ENCODE results near the gene CALN1. TPM values are rescaled to one million over a fixed set of nuclear protein-coding genes. Genes with fewer than 3 reads are reported as not detected.

CALN1 gene
- total and polyA plus RNA-seq, 9 of the 15 experiments (the other 6 are each of a cell fraction or from before 2014, with no cell fraction given) = 1.4 to 7.5 (median 3.3) TPM

- no peak for TF ChIP-seq ZNF75A (CRISPR knock-in tag; IDR thresholded peaks at IDR 0.05)
These were observed 441.4 kb downstream of the CALN1 start (continued) for GRCh38 chr7:71970725-71971124.

GRCh38 chr7:71962636-71963035, 449.5 kb downstream of the CALN1 start:
- Histone ChIP-seq H3K4me1 (replicated peaks in 1 of 2; ENCODE audit: control insufficient read depth in 2 of 2, insufficient read depth in 2 of 2, low read length in 2 of 2) (no peaks in the 10 kb centered on the region), H4K20me1 (replicated peaks; ENCODE audit: control insufficient read depth, insufficient read depth, low read length) (no peaks in the 10 kb centered on the region), H3K4me2 (ENCODE audit: insufficient read depth, low read length) (no peak overlapping the region), H3K36me3 (ENCODE audit: control insufficient read depth, insufficient read depth, low read length) (no peaks in the 10 kb centered on the region), H3K9ac (ENCODE audit: insufficient read depth in 1 of 2, low read depth in 2 of 2, low read length in 2 of 2) (no peak overlapping the region), H3K9me3 (replicated peaks; ENCODE audit: control insufficient read depth, insufficient read depth, low read depth, low read length) (no peaks in the 10 kb centered on the region), H3K27me3 (ENCODE audit: control insufficient read depth in 2 of 2, insufficient read depth in 2 of 2, low read length in 2 of 2) (peaks cover 0 to 5% of the 10 kb centered on the region in 2 experiments; a peak in 2 of 5 replicates), H2AFZ (ENCODE audit: low read depth, low read length) (no peak overlapping the region), H3K79me2 (ENCODE audit: control insufficient read depth, insufficient read depth, low read length) (no peaks in the 10 kb centered on the region), H3K4me3 (no peak overlapping the region), H3K27ac (ENCODE audit: extremely low read depth, low read depth, low read length) (no peak overlapping the region), H3K9me1 (ENCODE audit: control insufficient read depth, insufficient read depth, low read length) (no peaks in the 10 kb centered on the region)
- ChIA-PET POLR2A (no interaction called here), CTCF (ENCODE audit: low intra/inter-chr PET ratio) (no interaction called here)
- DNase-seq (ENCODE audit: extremely low read depth in 1 of 4, low spot score in 3 of 4) = no peak
- no peak for FAIRE-seq
- TF ChIP-seq PHF21A (IDR thresholded peaks at IDR 0.05; ENCODE audit: borderline replicate concordance, low read depth) = no peak
- TF ChIP-seq ZNF217 (CRISPR knock-in tag; IDR thresholded peaks at IDR 0.05) = no peak
- TF ChIP-seq ZNF699 (CRISPR knock-in tag; IDR thresholded peaks at IDR 0.05; ENCODE audit: insufficient replicate concordance) = no peak
- BruUV-seq (replicated peaks) = no TSS peak
- intact Hi-C loops (cut with micrococcal nuclease) = no loop called here
- 0% methylated on average over 3 of the region's 3 CpGs for WGBS (ENCODE audit: insufficient coverage, low coverage, missing lambda C conversion rate)
- in situ Hi-C loops (cut with MboI) = no loop called here
- no peak for ATAC-seq

GRCh38 chr7:71961283-71961682, 450.9 kb downstream of the CALN1 start:
- ChIA-PET CTCF (ENCODE audit: low intra/inter-chr PET ratio) (no interaction called here), POLR2A (no interaction called here)
- Histone ChIP-seq H3K9me1 (ENCODE audit: control insufficient read depth, insufficient read depth, low read length) (no peaks in the 10 kb centered on the region), H3K9me3 (replicated peaks; ENCODE audit: control insufficient read depth, insufficient read depth, low read depth, low read length) (no peaks in the 10 kb centered on the region), H3K27me3 (ENCODE audit: control insufficient read depth in 2 of 2, insufficient read depth in 2 of 2, low read length in 2 of 2) (peaks cover 0 to 5% of the 10 kb centered on the region in 2 experiments; a peak in 2 of 5 replicates), H3K9ac (ENCODE audit: insufficient read depth in 1 of 2, low read depth in 2 of 2, low read length in 2 of 2) (no peak overlapping the region), H3K27ac (ENCODE audit: extremely low read depth, low read depth, low read length) (no peak overlapping the region), H3K4me2 (ENCODE audit: insufficient read depth, low read length) (no peak overlapping the region), H2AFZ (ENCODE audit: low read depth, low read length) (no peak overlapping the region), H3K36me3 (ENCODE audit: control insufficient read depth, insufficient read depth, low read length) (no peaks in the 10 kb centered on the region), H3K79me2 (ENCODE audit: control insufficient read depth, insufficient read depth, low read length) (no peaks in the 10 kb centered on the region), H3K4me3 (no peak overlapping the region), H4K20me1 (replicated peaks; ENCODE audit: control insufficient read depth, insufficient read depth, low read length) (no peaks in the 10 kb centered on the region), H3K4me1 (replicated peaks in 1 of 2; ENCODE audit: control insufficient read depth in 2 of 2, insufficient read depth in 2 of 2, low read length in 2 of 2) (no peaks in the 10 kb centered on the region)
- intact Hi-C loops (cut with micrococcal nuclease) = no loop called here
- 3% methylated on average over 4 of the region's 4 CpGs for WGBS (ENCODE audit: insufficient coverage, low coverage, missing lambda C conversion rate)
- ATAC-seq (no peak), FAIRE-seq (no peak), DNase-seq (ENCODE audit: extremely low read depth in 1 of 4, low spot score in 3 of 4) (no peak)
- no TSS peak for BruUV-seq (replicated peaks)
- in situ Hi-C loops (cut with MboI) = no loop called here
- no peak for TF ChIP-seq HLTF (IDR thresholded peaks at IDR 0.05)
- TF ChIP-seq RAD21 (CRISPR knock-in tag; conservative IDR thresholded peaks at IDR 0.05 in 1 of 2, IDR thresholded peaks at IDR 0.05 in 1 of 2) = no peak
- no peak for TF ChIP-seq ZNF311 (CRISPR knock-in tag; IDR thresholded peaks at IDR 0.05)
- TF ChIP-seq ZBTB43 (CRISPR knock-in tag; IDR thresholded peaks at IDR 0.05) = no peak
- no peak for TF ChIP-seq NELFE (IDR thresholded peaks at IDR 0.05; ENCODE audit: insufficient read depth, insufficient read length)
- TF ChIP-seq NFRKB (IDR thresholded peaks at IDR 0.05; ENCODE audit: low read depth) = no peak
- no peak for TF ChIP-seq RBM14 (IDR thresholded peaks at IDR 0.05; ENCODE audit: borderline replicate concordance, insufficient read depth, low read depth, low read length)
- TF ChIP-seq OTX1 (CRISPR knock-in tag; IDR thresholded peaks at IDR 0.05) = no peak
- no peak for TF ChIP-seq EP300 (IDR thresholded peaks at IDR 0.05; ENCODE audit: low read length)
- TF ChIP-seq POLR2A (conservative IDR thresholded peaks at IDR 0.05) = no peak
- TF ChIP-seq ZKSCAN3 (CRISPR knock-in tag; IDR thresholded peaks at IDR 0.05) = no peak
